Endodermal cell (in vitro differentiated cells): Measurements from ENCODE around the gene GLT1D1. TPM values are rescaled to one million over a fixed set of nuclear protein-coding genes. Genes with fewer than 3 reads are reported as not detected.

Experiments used
- DNase-seq: peaks from one replicate; pipeline ENCODE4 v3.0.0-alpha.2; 2017
- H3K27ac ChIP-seq: 2 replicates; pipeline ENCODE4 v1.5.1; 2013; ENCODE audit warnings: mild to moderate bottlenecking, low read depth, low read length, moderate library complexity
- H3K27me3 ChIP-seq: 2 replicates; pipeline ENCODE4 v1.6.1; 2013; ENCODE audit warnings: mild to moderate bottlenecking, low read length, moderate library complexity; ENCODE audit not compliant: insufficient read depth, control insufficient read depth, poor library complexity, severe bottlenecking
- H3K36me3 ChIP-seq: 2 replicates; pipeline ENCODE4 v1.7.0; 2013; ENCODE audit warnings: mild to moderate bottlenecking, low read length, moderate library complexity; ENCODE audit not compliant: control insufficient read depth, insufficient read depth
- H3K4me1 ChIP-seq: one replicate; pipeline ENCODE4 v1.7.0; 2013; ENCODE audit warnings: low read length; ENCODE audit not compliant: control insufficient read depth, insufficient read depth
- H3K4me3 ChIP-seq: 2 replicates; pipeline ENCODE4 v1.5.1; 2013; ENCODE audit warnings: mild to moderate bottlenecking, low read length, moderate library complexity
- H3K9ac ChIP-seq: 2 replicates; pipeline ENCODE4 v1.6.1; 2013; ENCODE audit warnings: mild to moderate bottlenecking, low read length, moderate library complexity; ENCODE audit not compliant: poor library complexity, severe bottlenecking; ENCODE audit errors: extremely low read depth
- H3K9me3 ChIP-seq: 2 replicates; pipeline ENCODE4 v1.6.1; 2013; ENCODE audit warnings: mild to moderate bottlenecking, low read length, moderate library complexity; ENCODE audit not compliant: control insufficient read depth
- H3K27ac Mint-ChIP-seq: 2 replicates; pipeline ENCODE4 v1.8.0; 2020; ENCODE audit warnings: mixed read lengths
- H3K27me3 Mint-ChIP-seq: 2 replicates; pipeline ENCODE4 v1.8.0; 2021; ENCODE audit warnings: mild to moderate bottlenecking, mixed read lengths; ENCODE audit not compliant: insufficient read depth
- H3K36me3 Mint-ChIP-seq: 2 replicates; pipeline ENCODE4 v1.8.0; 2020; ENCODE audit warnings: low read depth, mixed read lengths
- H3K4me1 Mint-ChIP-seq: 2 replicates; pipeline ENCODE4 v1.8.0; 2020; ENCODE audit warnings: mixed read lengths
- H3K4me3 Mint-ChIP-seq: 2 replicates; pipeline ENCODE4 v1.8.0; 2020; ENCODE audit warnings: mild to moderate bottlenecking, moderate library complexity, mixed read lengths
- H3K9me3 Mint-ChIP-seq: 2 replicates; pipeline ENCODE4 v1.8.0; 2020; ENCODE audit warnings: mild to moderate bottlenecking, mixed read lengths
- WGBS, 2 experiments: methylation state at CpG; one replicate each; pipeline versions ENCODE4 v1.1.5 to v1.1.7; 2013; ENCODE audit warnings: missing lambda C conversion rate in 2 of 2, mixed read lengths in 1 of 2; ENCODE audit not compliant: insufficient coverage in 1 of 2, insufficient read length in 1 of 2; 5-methylcytosine and 5-hydroxymethylcytosine counted together
- total RNA-seq, 2 donors: library from RNA; stranded (reverse); fragmentation: NEBNext Ultra II Directional in 1 of 2; extraction: Animal tissue kit (Norgen Biotek cat#: 25700) in 1 of 2; gene quantifications; 2 replicates in 1 of 2; 3 replicates in 1 of 2; pipeline ENCODE4 v1.2.1, GENCODE V29; 2021
- TF ChIP-seq, protein P1 (sequence below): fragments of 200-600 bp; sonication (generic); conservative IDR thresholded peaks from 2 replicates; pipeline ENCODE4 v1.5.0; 2021; ENCODE audit warnings: antibody characterized with exemption, mild to moderate bottlenecking

The GLT1D1 gene
- total RNA-seq, 2 donors from 2014 or later = 23.8 to 25.4 TPM

DNA sequence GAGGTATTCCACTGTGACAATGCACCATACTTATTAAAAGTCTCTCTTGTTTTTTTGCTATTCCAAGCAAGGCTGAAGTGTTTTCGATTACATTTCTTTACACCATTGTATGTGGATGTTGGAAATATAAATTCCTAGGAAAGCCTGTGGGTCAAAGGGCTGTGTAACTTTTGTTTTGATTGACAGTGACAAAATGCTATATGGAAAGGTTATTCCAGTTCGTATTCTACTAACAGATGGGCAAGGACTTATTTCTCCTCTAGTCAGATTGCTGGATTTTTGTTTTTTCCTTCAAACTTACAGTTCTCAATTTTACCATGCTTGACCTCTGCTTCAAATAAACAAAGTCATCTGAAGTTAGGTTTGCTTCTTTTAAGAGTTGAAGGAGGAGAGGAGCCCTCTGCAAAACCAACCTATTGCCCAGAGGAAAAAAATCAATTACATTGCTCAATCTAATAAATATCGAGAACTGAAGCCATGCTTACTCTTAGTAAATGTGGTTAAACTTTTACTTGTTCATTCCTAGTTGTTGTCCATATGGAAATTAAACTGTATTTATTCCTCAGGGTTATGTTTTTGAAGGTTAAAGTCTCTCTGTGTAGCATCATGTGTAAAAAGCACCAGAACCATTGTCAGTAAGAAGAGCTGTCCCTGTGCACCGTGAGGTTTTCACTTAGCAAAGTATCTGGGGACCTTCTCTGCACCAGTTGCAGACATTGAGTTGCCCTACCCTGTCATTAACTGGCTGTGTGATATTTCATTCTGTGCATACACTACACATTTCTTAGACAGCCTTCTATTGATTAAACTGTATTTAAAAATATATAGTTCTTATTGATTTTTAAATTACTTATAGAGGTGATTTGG lies 26.9 kb downstream of the GLT1D1 start:
- no peak overlapping the region for H3K9ac ChIP-seq

DNA sequence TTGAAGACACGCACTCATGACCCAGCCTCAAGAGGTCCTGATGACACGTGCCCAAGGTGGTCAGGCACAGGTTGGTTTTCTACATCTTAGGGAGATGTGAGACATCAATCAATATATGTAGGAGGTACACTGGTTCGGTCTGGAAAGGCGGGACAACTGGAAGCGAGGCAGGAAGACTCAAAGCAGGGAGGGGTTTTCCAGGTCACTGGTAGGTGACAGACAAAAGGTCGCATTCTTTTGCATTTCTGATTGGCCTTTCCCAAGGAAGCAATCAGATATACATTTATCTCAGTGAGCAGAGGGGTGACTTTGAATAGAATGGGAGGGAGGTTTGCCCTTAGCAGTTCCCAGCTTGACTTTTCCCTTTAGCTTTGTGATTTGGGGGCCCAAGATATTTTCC lies 38.6 kb downstream of the GLT1D1 start:
- Mint-ChIP-seq H3K9me3 (no peaks in the 10 kb centered on the region), H3K27me3 (no peaks in the 10 kb centered on the region), H3K36me3 (peaks cover 17% of the 10 kb centered on the region), H3K4me3 (no peak overlapping the region), H3K4me1 (peaks cover 14% of the 10 kb centered on the region), H3K27ac (peak overlapping the region; percentile 56)
- no peaks in the 10 kb centered on the region for H3K9me3 ChIP-seq
- H3K27me3 ChIP-seq = no peaks in the 10 kb centered on the region
- H3K4me3 ChIP-seq = no peak overlapping the region
- H3K4me1 ChIP-seq = no peaks in the 10 kb centered on the region
- no peak overlapping the region for H3K27ac ChIP-seq
- no peaks in the 10 kb centered on the region for H3K36me3 ChIP-seq
- H3K9ac ChIP-seq = no peak overlapping the region
- peak; percentile 64 for DNase-seq
- WGBS, 2 experiments = 77 to 90% methylated on average over 6 of the region's 6 CpGs
- TF ChIP-seq, protein P1, sequence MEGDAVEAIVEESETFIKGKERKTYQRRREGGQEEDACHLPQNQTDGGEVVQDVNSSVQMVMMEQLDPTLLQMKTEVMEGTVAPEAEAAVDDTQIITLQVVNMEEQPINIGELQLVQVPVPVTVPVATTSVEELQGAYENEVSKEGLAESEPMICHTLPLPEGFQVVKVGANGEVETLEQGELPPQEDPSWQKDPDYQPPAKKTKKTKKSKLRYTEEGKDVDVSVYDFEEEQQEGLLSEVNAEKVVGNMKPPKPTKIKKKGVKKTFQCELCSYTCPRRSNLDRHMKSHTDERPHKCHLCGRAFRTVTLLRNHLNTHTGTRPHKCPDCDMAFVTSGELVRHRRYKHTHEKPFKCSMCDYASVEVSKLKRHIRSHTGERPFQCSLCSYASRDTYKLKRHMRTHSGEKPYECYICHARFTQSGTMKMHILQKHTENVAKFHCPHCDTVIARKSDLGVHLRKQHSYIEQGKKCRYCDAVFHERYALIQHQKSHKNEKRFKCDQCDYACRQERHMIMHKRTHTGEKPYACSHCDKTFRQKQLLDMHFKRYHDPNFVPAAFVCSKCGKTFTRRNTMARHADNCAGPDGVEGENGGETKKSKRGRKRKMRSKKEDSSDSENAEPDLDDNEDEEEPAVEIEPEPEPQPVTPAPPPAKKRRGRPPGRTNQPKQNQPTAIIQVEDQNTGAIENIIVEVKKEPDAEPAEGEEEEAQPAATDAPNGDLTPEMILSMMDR = no peak

More for the DNA sequence above, 26.9 kb downstream of the GLT1D1 start:
- no peak for DNase-seq
- no peak overlapping the region for H3K4me3 Mint-ChIP-seq
- no peaks in the 10 kb centered on the region for H3K4me1 ChIP-seq
- H3K36me3 Mint-ChIP-seq = peaks cover 61% of the 10 kb centered on the region
- H3K4me3 ChIP-seq = no peak overlapping the region
- H3K27me3 Mint-ChIP-seq = no peaks in the 10 kb centered on the region
- peaks cover 54% of the 10 kb centered on the region for H3K36me3 ChIP-seq
- no peaks in the 10 kb centered on the region for H3K27me3 ChIP-seq
- 84 to 92% methylated on average over 2 to 4 of the region's 4 CpGs for WGBS, 2 experiments
- peaks cover 32% of the 10 kb centered on the region for H3K9me3 Mint-ChIP-seq
- H3K4me1 Mint-ChIP-seq = no peaks in the 10 kb centered on the region
- TF ChIP-seq, protein P1 = no peak
- H3K9me3 ChIP-seq = peaks cover 37% of the 10 kb centered on the region
- no peak overlapping the region for H3K27ac Mint-ChIP-seq
- H3K27ac ChIP-seq = no peak overlapping the region

DNA sequence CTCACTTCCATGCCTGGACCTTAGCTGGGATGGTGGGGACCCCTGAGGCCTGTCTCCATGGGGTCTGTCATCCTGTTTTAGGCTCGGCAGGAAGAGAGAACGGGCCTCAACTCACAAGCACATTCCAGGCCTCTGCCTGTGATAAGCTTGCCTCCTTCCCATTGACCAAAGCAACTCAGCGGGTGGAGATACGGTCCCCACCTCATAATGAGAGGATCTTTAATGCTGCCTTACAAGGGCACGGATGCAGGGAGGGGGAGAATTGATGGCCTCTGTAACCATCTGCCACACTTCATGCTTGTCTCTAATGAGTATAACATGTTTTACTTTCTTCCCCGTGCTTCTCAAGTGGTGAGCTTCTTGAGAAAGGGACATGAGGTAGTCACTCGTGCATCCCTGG lies 50.0 kb downstream of the GLT1D1 start:
- no peak overlapping the region for H3K27ac Mint-ChIP-seq
- TF ChIP-seq, protein P1 = no peak

More for the DNA sequence above, 50.0 kb downstream of the GLT1D1 start:
- Mint-ChIP-seq H3K27me3 (no peaks in the 10 kb centered on the region), H3K4me1 (peaks cover 3% of the 10 kb centered on the region), H3K9me3 (no peaks in the 10 kb centered on the region), H3K36me3 (peaks cover 32% of the 10 kb centered on the region), H3K4me3 (no peak overlapping the region)
- no peaks in the 10 kb centered on the region for H3K9me3 ChIP-seq
- peak; percentile 77 for DNase-seq
- H3K9ac ChIP-seq = no peak overlapping the region
- H3K36me3 ChIP-seq = peaks cover 5% of the 10 kb centered on the region
- no peak overlapping the region for H3K27ac ChIP-seq
- 75 to 100% methylated on average over 2 to 7 of the region's 7 CpGs for WGBS, 2 experiments
- H3K4me1 ChIP-seq = no peaks in the 10 kb centered on the region
- no peak overlapping the region for H3K4me3 ChIP-seq
- no peaks in the 10 kb centered on the region for H3K27me3 ChIP-seq
